HG02852 (cell line): ENCODE measurements around the gene HOXA3.
A peak's percentile ranks its signal among the peaks of the same experiment; 100 is the strongest.

ENCODE experiments used
- ATAC-seq: cut with Tn5 transposase; IDR thresholded peaks from one replicate; pipeline ENCODE4 v1.9.1; 2021; ENCODE audit warnings: mild to moderate bottlenecking, moderate library complexity; ENCODE audit not compliant: unreplicated experiment

HOXA3 gene

GRCh38 chr7:27168265-27168947, 16.0 kb upstream of the HOXA3 start:
- no peak for ATAC-seq

GRCh38 chr7:27167916-27168264, 15.5 kb upstream of the HOXA3 start:
- no peak for ATAC-seq

GRCh38 chr7:27166531-27167505, 14.4 kb upstream of the HOXA3 start:
- no peak for ATAC-seq

GRCh38 chr7:27165996-27166530, 13.7 kb upstream of the HOXA3 start:
- ATAC-seq, result no peak

GRCh38 chr7:27165089-27165995, 13.0 kb upstream of the HOXA3 start, which contains the start of gene HOXA9:
TSS of gene HOXA9 (minus strand) at chr7:27165537. CDS start at chr7:27165457, 80 bp downstream.
- ATAC-seq, result no peak

- no peak for ATAC-seq
Observed at GRCh38 chr7:27164367-27165088, 12.1 kb upstream of the HOXA3 start.

- no peak for ATAC-seq
Observed at GRCh38 chr7:27164045-27164366, 11.6 kb upstream of the HOXA3 start.

GRCh38 chr7:27163288-27164044, 11.1 kb upstream of the HOXA3 start:
- ATAC-seq, result no peak

GRCh38 chr7:27162561-27163287, 10.3 kb upstream of the HOXA3 start:
- ATAC-seq, result no peak

- ATAC-seq, result no peak
Observed at GRCh38 chr7:27161721-27162560, 9.6 kb upstream of the HOXA3 start.

GRCh38 chr7:27161214-27161720, 8.9 kb upstream of the HOXA3 start:
- ATAC-seq, result no peak

GRCh38 chr7:27160546-27161213, 8.3 kb upstream of the HOXA3 start:
- peak; percentile 66 for ATAC-seq

- no peak for ATAC-seq
Observed at GRCh38 chr7:27160145-27160545, 7.8 kb upstream of the HOXA3 start.

GRCh38 chr7:27159266-27160144, 7.1 kb upstream of the HOXA3 start:
- ATAC-seq, result no peak

- ATAC-seq, result no peak
Observed at GRCh38 chr7:27158436-27159265, 6.3 kb upstream of the HOXA3 start.
